CD8-positive, alpha-beta memory T cell (primary cell): ENCODE results near the gene ANAPC2. TPM values are rescaled to one million over a fixed set of nuclear protein-coding genes. Genes with fewer than 3 reads are reported as not detected.

Experiments used
- CTCF ChIA-PET: fragments of 350-600 bp; sonication (Branson Sonifier 250); formaldehyde crosslinking; loops from one replicate; lab custom pipeline; 2021; ENCODE audit warnings: antibody characterized with exemption; lab: Charles Lee
- POLR2A ChIA-PET: fragments of 350-600 bp; sonication (Branson Sonifier 250); formaldehyde crosslinking; loops from one replicate; lab custom pipeline; 2021; ENCODE audit warnings: antibody characterized with exemption; lab: Charles Lee
- DNase-seq, 5 donors: peaks; one replicate each; pipeline versions ENCODE4 v3.0.0 to v3.0.0-alpha.2; 2020 to 2022; ENCODE audit warnings: mixed read lengths in 1 of 5
- H3K27ac ChIP-seq: one replicate; pipeline ENCODE4 v1.7.0; 2013; ENCODE audit warnings: low read depth, mild to moderate bottlenecking, low read length, moderate library complexity
- H3K27me3 ChIP-seq: 2 replicates; pipeline ENCODE4 v1.7.0; 2013; ENCODE audit warnings: low read length, mild to moderate bottlenecking; ENCODE audit not compliant: insufficient read depth, poor library complexity, severe bottlenecking
- H3K36me3 ChIP-seq: 2 replicates; pipeline ENCODE4 v1.7.0; 2013; ENCODE audit warnings: mild to moderate bottlenecking, low read length, moderate library complexity; ENCODE audit not compliant: insufficient read depth
- H3K4me1 ChIP-seq: 2 replicates; pipeline ENCODE4 v1.7.0; 2013; ENCODE audit warnings: mild to moderate bottlenecking, low read length, moderate library complexity; ENCODE audit not compliant: insufficient read depth
- H3K4me3 ChIP-seq: 2 replicates; pipeline ENCODE4 v1.7.0; 2013; ENCODE audit warnings: mild to moderate bottlenecking, low read length
- H3K9me3 ChIP-seq: 2 replicates; pipeline ENCODE4 v1.7.0; 2013; ENCODE audit warnings: mild to moderate bottlenecking, low read length
- H3K27ac Mint-ChIP-seq, 8 donors: one replicate each; pipeline ENCODE4 v1.8.0; 2020 to 2021; ENCODE audit warnings: mixed read lengths in 8 of 8, mild to moderate bottlenecking in 6 of 8, inconsistent platforms in 3 of 8, moderate library complexity in 3 of 8
- H3K27me3 Mint-ChIP-seq, 2 donors: one replicate each; pipeline ENCODE4 v1.8.0; 2020 to 2021; ENCODE audit warnings: mixed read lengths in 2 of 2, mild to moderate bottlenecking in 1 of 2, moderate library complexity in 1 of 2
- H3K36me3 Mint-ChIP-seq, 3 donors: one replicate each; pipeline ENCODE4 v1.8.0; 2020 to 2021; ENCODE audit warnings: mixed read lengths in 3 of 3, inconsistent platforms in 1 of 3, mild to moderate bottlenecking in 1 of 3
- H3K4me1 Mint-ChIP-seq, 3 donors: one replicate each; pipeline ENCODE4 v1.8.0; 2020 to 2021; ENCODE audit warnings: mixed read lengths in 3 of 3, inconsistent platforms in 1 of 3, mild to moderate bottlenecking in 1 of 3
- H3K4me3 Mint-ChIP-seq, 7 donors: one replicate each; pipeline ENCODE4 v1.8.0; 2020 to 2021; ENCODE audit warnings: mixed read lengths in 7 of 7, mild to moderate bottlenecking in 6 of 7, moderate library complexity in 4 of 7, inconsistent platforms in 2 of 7
- H3K9me3 Mint-ChIP-seq, 5 donors: one replicate each; pipeline ENCODE4 v1.8.0; 2020 to 2022; ENCODE audit warnings: mixed read lengths in 5 of 5, mild to moderate bottlenecking in 3 of 5, moderate library complexity in 2 of 5, inconsistent platforms in 1 of 5
- polyA plus RNA-seq: library from polyadenylated mRNA; unstranded; fragments of 300-500 nt; fragmentation: Illumina TruSeq; gene quantifications from one replicate; pipeline ENCODE4 v1.2.3, GENCODE V29; 2021
- total RNA-seq, 2 experiments: library from RNA; stranded (reverse); gene quantifications; one replicate each; pipeline ENCODE4 v1.2.3, GENCODE V29; 2021

Gene ANAPC2
- 10 to 100 TPM; 50.2 to 57.0 TPM for total RNA-seq
- 5.4 TPM for polyA plus RNA-seq

GRCh38 chr9:137188490-137189296, at the start of gene ANAPC2, which contains the start of gene SSNA1:
ANAPC2 (minus strand) TSS chr9:137188560; CDS start chr9:137188532, 28 bp downstream.
SSNA1 (plus strand) TSS chr9:137188676; CDS start chr9:137188727, 51 bp downstream.
- no peaks in the 10 kb centered on the region for H3K9me3 ChIP-seq
- peak within 1 kb of the TSS; percentile 90 to 98 (median 92) for H3K4me3 Mint-ChIP-seq
- POLR2A ChIA-PET = interaction anchor here (0.6 to 2.3 kb wide), 15 partner anchors 8 to 705 kb away, joined by 3 to 20 read pairs (median 4); partner anchors contain the start of genes DPP7, NDOR1, RNF208 and TMEM203
- CTCF ChIA-PET = interaction anchor here (0.7 to 3.1 kb wide), 15 partner anchors 9 to 383 kb away, joined by 3 to 23 read pairs (median 5); partner anchors contain the start of genes CYSRT1, RNF224, TPRN and TUBB4B
- H3K27me3 ChIP-seq = no peaks in the 10 kb centered on the region
- peaks cover 0 to 55% (median 6%) of the 10 kb centered on the region in 3 donors for H3K36me3 Mint-ChIP-seq
- H3K4me1 ChIP-seq = peaks cover 33% of the 10 kb centered on the region
- H3K4me1 Mint-ChIP-seq = peaks cover 28 to 56% (median 28%) of the 10 kb centered on the region in 3 donors
- no peaks in the 10 kb centered on the region for H3K9me3 Mint-ChIP-seq
- peaks cover 4% of the 10 kb centered on the region for H3K36me3 ChIP-seq
- H3K27ac Mint-ChIP-seq = peak within 1 kb of the TSS; percentile 85 to 99 (median 96)
- H3K27ac ChIP-seq = peak within 1 kb of the TSS; percentile 94
- no peaks in the 10 kb centered on the region for H3K27me3 Mint-ChIP-seq
- peak; percentile 89 to 94 (median 90) for DNase-seq
- peak within 1 kb of the TSS; percentile 91 for H3K4me3 ChIP-seq

GRCh38 chr9:137236936-137237421, 48.6 kb upstream of the ANAPC2 start:
- Mint-ChIP-seq H3K4me1 (peaks cover 5 to 31% (median 6%) of the 10 kb centered on the region in 3 donors), H3K27me3 (peaks cover 4 to 8% of the 10 kb centered on the region in 2 donors), H3K4me3 (peak overlapping the region in 1 of 7 donors; percentile 32), H3K9me3 (no peaks in the 10 kb centered on the region), H3K36me3 (peaks cover 0 to 3% (median 0%) of the 10 kb centered on the region in 3 donors), H3K27ac (peak overlapping the region in 1 of 8 donors; percentile 62)
- ChIA-PET CTCF (interaction anchor here (0.6 to 2.4 kb wide), 36 partner anchors 10 to 823 kb away, joined by 3 to 18 read pairs (median 4); partner anchors contain the start of genes CYSRT1, DPP7, MAN1B1 and NELFB), POLR2A (interaction anchor here (0.8 to 1.0 kb wide), 2 partner anchors 17 to 112 kb away, joined by 3 to 4 read pairs; no protein-coding TSS in a partner anchor)
- DNase-seq = no peak
- Histone ChIP-seq H3K27me3 (no peaks in the 10 kb centered on the region), H3K9me3 (no peaks in the 10 kb centered on the region), H3K36me3 (peaks cover under 1% of the 10 kb centered on the region), H3K4me1 (peaks cover 13% of the 10 kb centered on the region), H3K4me3 (no peak overlapping the region), H3K27ac (peak overlapping the region; percentile 27)

GRCh38 chr9:137236238-137236935, 48.0 kb upstream of the ANAPC2 start:
- Histone ChIP-seq H3K27ac (peak overlapping the region; percentile 27), H3K4me1 (peaks cover 12% of the 10 kb centered on the region), H3K4me3 (no peak overlapping the region), H3K9me3 (no peaks in the 10 kb centered on the region), H3K36me3 (no peaks in the 10 kb centered on the region), H3K27me3 (no peaks in the 10 kb centered on the region)
- ChIA-PET CTCF (interaction anchor here (0.6 to 2.4 kb wide), 36 partner anchors 9 to 822 kb away, joined by 3 to 18 read pairs (median 4); partner anchors contain the start of genes CYSRT1, DPP7, MAN1B1 and NELFB), POLR2A (interaction anchor here (0.6 to 1.0 kb wide), 3 partner anchors 18 to 141 kb away, joined by 3 to 4 read pairs (median 3); no protein-coding TSS in a partner anchor)
- no peaks in the 10 kb centered on the region for H3K9me3 Mint-ChIP-seq
- peak overlapping the region in 1 of 8 donors; percentile 62 for H3K27ac Mint-ChIP-seq
- peak overlapping the region in 2 of 7 donors; percentile 37 to 40 for H3K4me3 Mint-ChIP-seq
- H3K4me1 Mint-ChIP-seq = peaks cover 5 to 31% (median 6%) of the 10 kb centered on the region in 3 donors
- DNase-seq = peak; percentile 83 to 93 (median 87)
- peaks cover 4 to 11% of the 10 kb centered on the region in 2 donors for H3K27me3 Mint-ChIP-seq
- peaks cover 0 to 3% (median 0%) of the 10 kb centered on the region in 3 donors for H3K36me3 Mint-ChIP-seq

- no peaks in the 10 kb centered on the region for H3K9me3 ChIP-seq
- H3K4me3 ChIP-seq = no peak overlapping the region
- no peak overlapping the region for H3K27ac Mint-ChIP-seq
- H3K36me3 Mint-ChIP-seq = no peaks in the 10 kb centered on the region
- H3K36me3 ChIP-seq = no peaks in the 10 kb centered on the region
- H3K9me3 Mint-ChIP-seq = no peaks in the 10 kb centered on the region
- peaks cover 0 to 11% of the 10 kb centered on the region in 2 donors for H3K27me3 Mint-ChIP-seq
- peak overlapping the region; percentile 27 for H3K27ac ChIP-seq
- H3K4me1 Mint-ChIP-seq = peaks cover 1 to 27% (median 6%) of the 10 kb centered on the region in 3 donors
- ChIA-PET CTCF (interaction anchor here (1.0 to 2.4 kb wide), 11 partner anchors 11 to 189 kb away, joined by 3 to 18 read pairs (median 6); partner anchors contain the start of genes CYSRT1, MAN1B1, NPDC1 and RNF208), POLR2A (interaction anchor here (0.6 to 1.0 kb wide), 2 partner anchors 19 to 140 kb away, joined by 3 to 4 read pairs; no protein-coding TSS in a partner anchor)
- DNase-seq = no peak
- H3K4me3 Mint-ChIP-seq = no peak overlapping the region
- peaks cover 12% of the 10 kb centered on the region for H3K4me1 ChIP-seq
- no peaks in the 10 kb centered on the region for H3K27me3 ChIP-seq
Measured at GRCh38 chr9:137235424-137236237, 47.3 kb upstream of the ANAPC2 start.

GRCh38 chr9:137234758-137235423, 46.5 kb upstream of the ANAPC2 start:
- H3K9me3 ChIP-seq = no peaks in the 10 kb centered on the region
- Mint-ChIP-seq H3K4me1 (peaks cover 1 to 25% (median 6%) of the 10 kb centered on the region in 3 donors), H3K27ac (no peak overlapping the region), H3K4me3 (no peak overlapping the region), H3K27me3 (peaks cover 0 to 11% of the 10 kb centered on the region in 2 donors), H3K36me3 (no peaks in the 10 kb centered on the region), H3K9me3 (no peaks in the 10 kb centered on the region)
- DNase-seq = no peak
- POLR2A ChIA-PET = no interaction called here
- no peak overlapping the region for H3K27ac ChIP-seq
- H3K4me1 ChIP-seq = peaks cover 12% of the 10 kb centered on the region
- CTCF ChIA-PET = interaction anchor here (1.6 kb wide), 1 partner anchor 10 kb away, joined by 4 read pairs; the partner anchor contains the start of gene CYSRT1
- H3K4me3 ChIP-seq = no peak overlapping the region
- no peaks in the 10 kb centered on the region for H3K36me3 ChIP-seq
- no peaks in the 10 kb centered on the region for H3K27me3 ChIP-seq

- Histone ChIP-seq H3K4me1 (peaks cover 12% of the 10 kb centered on the region), H3K36me3 (no peaks in the 10 kb centered on the region), H3K4me3 (no peak overlapping the region), H3K27ac (no peak overlapping the region), H3K27me3 (no peaks in the 10 kb centered on the region), H3K9me3 (no peaks in the 10 kb centered on the region)
- Mint-ChIP-seq H3K36me3 (no peaks in the 10 kb centered on the region), H3K9me3 (no peaks in the 10 kb centered on the region), H3K4me3 (no peak overlapping the region), H3K27ac (no peak overlapping the region), H3K4me1 (peaks cover 1 to 20% (median 5%) of the 10 kb centered on the region in 3 donors), H3K27me3 (peaks cover 0 to 11% of the 10 kb centered on the region in 2 donors)
- POLR2A ChIA-PET = no interaction called here
- DNase-seq = no peak
- CTCF ChIA-PET = interaction anchor here (1.6 kb wide), 1 partner anchor 9 kb away, joined by 4 read pairs; the partner anchor contains the start of gene CYSRT1
Measured at GRCh38 chr9:137234055-137234697, 45.8 kb upstream of the ANAPC2 start.
